ENCODE data around the gene HOXC12.

Gene HOXC12

DNA sequence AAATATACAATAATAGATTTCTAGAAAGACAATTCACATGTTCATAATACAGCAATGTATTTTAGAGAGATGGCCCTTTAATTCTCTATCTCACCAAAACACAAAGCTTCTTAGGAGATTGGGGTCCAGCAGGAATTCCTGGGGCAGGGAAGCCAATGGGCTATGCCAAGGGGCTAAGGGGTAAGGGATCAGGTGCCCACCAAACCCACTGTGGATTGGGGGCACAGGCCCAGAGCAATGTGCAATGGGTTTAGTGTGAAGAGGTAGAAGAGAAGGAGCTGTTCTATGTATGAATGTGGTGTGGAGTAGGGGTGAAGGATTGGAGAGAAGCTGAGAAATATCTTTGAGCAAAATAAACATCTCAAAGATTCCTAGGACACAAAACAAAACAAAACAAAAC lies 13.5 kb upstream of the HOXC12 start:
- DNase-seq (ENCODE audit: low spot score), result no peak

DNA sequence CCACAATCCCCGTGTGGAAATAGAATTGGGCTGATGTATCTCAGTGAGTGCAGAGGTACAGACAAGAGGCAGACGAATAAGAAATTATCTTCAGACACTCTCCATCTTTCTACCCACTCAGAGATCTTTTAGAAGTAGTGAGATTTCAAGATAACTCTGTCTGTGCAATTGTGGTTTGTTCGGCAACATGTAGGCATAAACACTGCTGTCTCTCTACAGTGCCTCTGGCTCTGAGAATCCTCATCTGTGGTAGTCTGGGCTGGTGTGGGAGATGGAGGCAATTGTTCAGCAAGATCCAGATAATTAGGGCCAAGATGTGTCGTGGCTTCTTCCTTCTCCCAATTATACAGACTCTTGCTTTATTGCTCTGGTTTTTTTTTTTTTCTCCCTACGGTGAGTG lies 13.0 kb upstream of the HOXC12 start:
- DNase-seq (ENCODE audit: low spot score), result no peak

DNA sequence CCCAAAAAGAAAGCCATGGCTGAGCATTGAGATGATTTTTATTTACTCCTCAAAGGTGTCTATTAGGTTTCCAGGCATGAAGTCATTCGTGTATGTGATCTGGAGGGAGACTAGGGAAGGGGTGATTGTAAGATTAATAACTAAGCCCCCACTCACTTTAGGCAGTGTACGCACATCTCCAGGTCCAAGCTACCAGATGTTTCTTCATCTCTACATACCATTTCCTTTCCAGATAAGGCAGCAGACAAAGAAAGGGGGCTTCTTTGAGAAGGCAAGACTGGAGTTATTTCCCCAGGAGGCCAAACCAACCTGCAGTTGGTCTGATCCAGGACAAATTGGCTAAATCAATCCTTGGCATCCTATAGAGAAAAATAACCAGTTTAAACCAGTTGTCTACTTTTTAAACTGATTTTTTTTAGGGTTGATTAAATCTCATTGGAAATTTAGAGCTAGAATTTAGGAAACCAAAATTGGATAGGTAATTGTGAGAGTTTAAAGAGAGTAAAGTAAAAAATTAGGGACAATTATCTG lies 12.2 kb upstream of the HOXC12 start:
- no peak for DNase-seq (ENCODE audit: low spot score)

DNA sequence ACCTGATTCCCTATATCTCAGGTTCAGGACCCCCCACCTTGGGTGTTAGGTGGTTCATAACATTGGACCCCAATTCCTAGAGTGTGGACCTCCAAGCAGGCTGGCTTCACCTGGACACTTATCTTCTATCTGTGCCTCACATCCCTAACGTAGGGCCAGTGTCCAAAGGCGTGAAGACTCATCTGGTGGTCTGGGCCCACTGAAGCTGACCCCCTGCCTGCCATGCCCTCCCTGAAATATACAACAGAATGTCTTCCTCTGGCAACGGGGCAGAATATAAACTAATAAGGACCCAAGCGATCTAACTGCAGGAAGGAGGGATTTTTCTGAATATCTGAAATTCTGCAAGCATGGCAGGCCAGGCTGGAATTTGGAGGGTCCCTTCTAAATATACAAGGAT lies 10.5 kb upstream of the HOXC12 start:
- no peak for DNase-seq (ENCODE audit: low spot score)

DNA sequence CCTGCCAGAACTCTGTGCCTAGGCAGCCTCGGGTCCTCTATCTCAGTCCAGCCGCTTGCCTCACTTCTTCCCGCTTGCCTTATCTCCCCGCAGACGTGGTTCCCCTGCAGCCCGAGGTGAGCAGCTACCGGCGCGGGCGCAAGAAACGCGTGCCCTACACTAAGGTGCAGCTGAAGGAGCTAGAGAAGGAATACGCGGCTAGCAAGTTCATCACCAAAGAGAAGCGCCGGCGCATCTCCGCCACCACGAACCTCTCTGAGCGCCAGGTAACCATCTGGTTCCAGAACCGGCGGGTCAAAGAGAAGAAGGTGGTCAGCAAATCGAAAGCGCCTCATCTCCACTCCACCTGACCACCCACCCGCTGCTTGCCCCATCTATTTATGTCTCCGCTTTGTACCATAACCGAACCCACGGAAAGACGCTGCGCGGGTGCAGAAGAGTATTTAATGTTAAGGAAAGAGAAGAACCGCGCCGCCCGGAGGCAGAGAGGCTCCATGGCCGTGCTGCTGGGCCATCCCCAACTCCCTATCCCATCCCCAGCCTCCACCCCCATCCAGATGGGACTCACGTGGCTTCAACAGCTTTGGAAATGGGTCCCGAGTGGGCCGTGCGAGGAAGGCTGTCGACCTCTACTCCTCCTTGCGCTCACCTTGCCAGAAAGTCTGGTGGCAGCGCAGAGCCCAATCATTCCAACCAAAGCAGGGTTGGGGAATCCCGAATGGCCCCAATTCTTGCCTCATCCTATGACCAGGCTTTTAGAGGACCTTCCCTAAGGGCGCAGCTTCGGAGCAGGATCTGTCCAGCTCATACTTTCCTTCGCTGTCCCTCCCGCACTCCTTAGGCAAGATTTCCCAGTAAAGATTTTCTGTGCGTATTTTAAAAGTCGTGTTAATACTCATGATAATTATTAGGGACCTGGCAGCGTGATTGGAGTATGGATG lies 9.5 kb upstream of the HOXC12 start:
- DNase-seq (ENCODE audit: low spot score), result no peak

DNA sequence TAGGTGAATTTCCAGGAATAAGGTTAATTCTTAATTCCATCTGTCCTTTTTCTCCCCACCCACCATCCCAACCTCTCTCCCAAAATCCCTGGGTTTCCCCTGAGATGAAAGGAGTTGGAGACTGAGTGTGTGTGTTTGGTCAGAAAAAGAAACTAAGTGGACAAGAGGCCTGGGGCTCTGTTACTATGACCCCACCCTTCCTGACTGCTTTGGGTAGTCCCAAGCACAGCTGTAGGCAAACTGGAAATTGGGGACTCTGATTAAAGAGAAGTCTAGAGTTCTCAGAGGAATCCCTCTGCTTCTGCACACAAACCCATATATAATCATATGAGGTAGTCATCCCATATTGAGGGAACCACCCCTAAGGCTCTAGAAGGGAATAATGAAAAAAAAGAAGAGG lies 7.0 kb upstream of the HOXC12 start:
- no peak for DNase-seq (ENCODE audit: low spot score)

DNA sequence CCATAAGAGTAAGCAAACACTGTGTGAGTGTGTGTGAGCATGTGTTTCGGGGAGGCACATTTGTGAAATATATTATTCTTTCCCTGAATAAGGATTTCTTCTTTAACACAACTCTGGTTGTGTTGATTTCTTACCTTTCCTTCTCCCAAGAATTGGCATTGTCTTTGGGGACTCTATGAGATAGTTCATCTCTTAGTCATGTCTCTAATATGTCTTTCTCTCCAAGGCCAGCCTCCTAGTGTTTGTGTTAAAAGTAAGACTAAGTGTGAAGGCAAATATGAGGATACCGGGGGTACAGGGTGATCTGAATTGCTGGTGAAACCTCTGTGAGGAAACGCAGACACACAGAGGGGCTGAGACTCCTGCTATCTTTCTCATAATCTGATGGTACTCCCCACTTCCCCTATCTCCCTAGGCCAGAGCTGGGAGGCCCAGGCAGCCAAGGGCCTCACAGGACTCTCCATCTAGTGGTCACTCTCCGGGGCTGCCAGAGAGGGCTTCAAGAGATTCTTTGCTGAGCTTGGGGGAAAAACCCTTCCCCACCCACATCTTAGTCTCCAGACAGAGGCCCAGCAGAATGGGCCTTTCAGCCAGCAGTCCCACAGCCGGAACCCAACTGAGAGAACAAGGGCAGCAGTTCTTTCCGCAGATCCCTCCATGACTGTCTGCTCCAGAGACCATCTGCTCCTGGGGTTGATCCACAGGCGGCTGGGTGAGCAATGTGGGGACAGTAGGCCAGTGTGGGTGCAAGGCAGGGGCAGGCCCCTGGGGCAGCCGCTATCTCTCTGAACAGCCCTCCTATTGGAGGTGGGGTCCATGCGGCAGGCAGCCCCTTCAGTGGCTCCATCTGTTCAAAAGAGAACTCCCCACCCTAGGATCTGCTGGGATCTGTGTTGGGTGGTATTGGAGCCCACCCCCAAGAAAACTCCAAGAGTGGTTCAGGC lies 5.8 kb upstream of the HOXC12 start:
- DNase-seq (ENCODE audit: low spot score), result no peak

DNA sequence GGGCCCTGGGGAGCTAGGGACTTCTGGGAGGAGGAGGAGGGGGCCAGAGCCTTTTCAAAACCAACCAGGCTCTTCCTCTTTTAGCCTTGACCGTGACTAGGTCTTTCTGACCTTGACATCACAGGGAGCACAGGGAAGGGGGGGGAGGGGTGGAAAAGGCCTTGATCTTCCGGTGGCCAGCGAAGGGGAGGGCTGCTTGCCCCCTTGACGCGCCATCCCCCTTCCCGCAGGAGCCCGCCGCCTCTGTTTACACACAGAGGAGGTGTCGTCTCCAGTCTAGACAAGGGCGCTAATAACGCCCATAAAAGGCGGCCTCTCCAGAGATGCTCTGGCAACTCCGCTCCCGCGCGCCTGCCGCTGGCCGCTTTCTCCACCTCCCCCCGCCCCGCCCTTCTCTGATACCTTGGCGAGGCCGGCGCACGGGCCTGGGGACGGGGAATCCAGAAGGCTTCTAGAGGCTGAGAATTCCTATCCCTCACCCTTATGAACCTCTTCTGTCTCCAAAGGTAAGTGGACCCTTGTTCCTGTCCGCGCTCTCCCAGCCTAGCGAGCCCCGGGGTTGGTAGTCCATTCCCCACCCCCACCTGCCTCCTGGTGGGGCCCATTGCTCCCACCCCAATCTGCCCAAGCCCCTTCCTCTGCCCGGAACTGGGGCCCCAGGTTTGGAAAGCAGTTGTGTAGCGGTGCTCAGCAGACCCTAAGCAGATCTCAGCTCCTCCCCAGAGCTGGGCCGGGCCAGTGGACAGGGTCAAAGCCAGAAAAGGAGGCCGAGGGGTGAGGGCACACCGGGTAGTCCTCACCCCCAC lies 4.9 kb upstream of the HOXC12 start:
- no peak for DNase-seq (ENCODE audit: low spot score)

DNA sequence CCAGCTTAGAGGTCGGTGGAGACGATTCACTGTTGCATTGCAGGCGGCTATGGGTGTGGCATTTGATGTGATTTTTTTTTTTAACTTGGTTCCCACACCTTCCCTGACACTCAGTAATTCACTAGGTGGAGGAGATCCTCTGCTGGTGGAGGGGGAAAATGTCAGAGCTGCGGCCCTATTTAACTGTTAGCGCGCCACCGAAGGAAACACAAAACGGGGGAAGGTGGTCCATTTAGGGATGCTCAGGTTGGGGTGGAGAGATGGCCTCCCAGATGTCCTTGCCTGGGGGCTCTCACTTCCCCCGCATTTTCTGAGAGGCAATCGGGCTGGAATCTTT lies 4.3 kb upstream of the HOXC12 start:
- no peak for DNase-seq (ENCODE audit: low spot score)

DNA sequence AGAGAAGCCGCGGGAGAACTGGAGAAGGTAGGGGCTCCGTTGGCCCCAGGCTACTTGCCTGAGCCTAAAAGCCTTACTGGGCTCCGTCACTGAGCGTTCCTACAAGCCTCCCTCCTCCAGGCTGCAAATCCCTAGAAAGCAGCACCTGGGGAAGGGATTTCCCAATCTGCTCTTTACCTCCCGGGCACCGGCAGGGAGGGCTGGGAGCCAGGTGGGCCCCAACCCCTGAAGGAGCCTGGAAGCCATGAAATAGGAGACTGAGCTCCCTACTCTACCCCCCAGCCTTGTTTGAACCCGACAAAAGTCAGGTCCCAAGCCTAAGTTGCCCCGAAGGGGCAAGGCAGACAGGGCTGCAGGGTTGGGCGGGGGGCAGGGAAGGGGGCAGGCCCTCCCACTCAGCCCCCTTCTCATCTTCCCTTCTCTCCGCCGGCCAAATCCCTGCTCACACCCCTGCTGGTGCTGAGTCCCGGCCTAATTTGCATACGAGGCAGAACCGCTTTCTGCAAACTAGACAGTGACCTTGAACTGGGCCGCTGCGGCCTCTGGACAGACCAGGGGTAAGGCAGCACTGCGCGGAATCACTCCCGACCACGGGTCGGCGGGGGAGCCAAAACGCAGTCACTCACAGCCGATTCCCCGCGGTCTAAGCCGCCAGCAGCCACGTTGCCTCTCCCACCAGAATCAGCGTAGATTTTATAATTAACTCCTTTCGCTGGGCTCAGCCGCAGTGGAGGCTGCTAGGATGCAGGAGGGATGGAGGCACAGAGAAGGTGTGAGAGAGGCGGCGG lies 3.7 kb upstream of the HOXC12 start:
- DNase-seq (ENCODE audit: low spot score), result no peak

DNA sequence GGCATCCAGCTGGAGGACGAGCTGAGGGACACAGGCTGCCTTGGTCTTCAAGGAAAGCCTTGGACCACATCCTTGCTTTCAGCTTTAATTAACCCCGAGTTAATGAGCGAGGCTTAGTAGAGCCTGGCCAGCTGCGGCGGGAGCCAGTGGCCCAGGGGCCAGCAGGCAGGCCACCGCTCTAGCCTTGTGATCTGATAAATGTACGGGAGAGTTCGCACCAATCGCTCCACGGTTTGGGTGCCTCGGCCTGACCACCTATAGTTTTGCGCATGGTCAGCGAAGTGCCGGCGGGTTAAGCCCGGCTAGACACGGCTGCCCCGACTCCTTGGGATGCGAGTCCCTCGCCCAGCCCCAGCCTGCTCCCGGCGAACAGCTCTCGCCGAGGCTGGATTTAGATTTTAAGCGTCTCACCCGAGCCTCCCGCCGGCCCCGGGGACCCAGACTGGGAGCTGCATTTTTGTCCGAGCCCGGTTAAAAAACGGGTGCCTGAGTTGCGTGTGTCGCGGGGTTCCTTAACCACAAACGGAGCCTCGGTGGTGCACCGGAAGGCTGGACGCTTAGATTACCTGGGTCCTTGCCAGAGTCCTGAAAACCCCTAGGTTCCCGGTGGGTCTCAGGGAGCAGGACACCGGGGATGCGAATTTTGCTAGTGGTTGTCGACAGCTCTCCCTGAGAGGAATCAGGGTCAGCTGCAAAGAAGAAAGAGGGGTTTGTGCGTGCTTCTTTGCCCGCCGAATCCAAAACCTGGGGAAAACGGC lies 2.9 kb upstream of the HOXC12 start:
- no peak for DNase-seq (ENCODE audit: low spot score)

DNA sequence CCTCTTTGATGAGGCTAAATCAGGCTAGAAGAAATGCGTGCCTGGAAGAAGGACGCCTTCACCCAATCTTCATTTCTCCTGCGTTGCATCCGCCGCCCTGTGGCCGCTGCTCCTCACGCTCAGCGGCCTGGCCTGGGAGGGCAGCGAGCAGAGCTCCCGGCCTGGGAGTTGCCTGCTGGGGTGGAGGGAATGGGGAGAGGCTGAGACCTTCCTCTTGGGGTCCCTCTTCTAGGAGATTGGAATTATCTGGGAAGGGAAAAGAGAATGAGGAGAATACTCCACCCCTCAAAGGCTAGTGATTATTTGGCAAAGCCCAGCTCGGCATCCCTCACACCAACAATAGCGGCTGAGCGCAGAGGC lies 2.4 kb upstream of the HOXC12 start:
- DNase-seq (ENCODE audit: low spot score), result no peak

DNA sequence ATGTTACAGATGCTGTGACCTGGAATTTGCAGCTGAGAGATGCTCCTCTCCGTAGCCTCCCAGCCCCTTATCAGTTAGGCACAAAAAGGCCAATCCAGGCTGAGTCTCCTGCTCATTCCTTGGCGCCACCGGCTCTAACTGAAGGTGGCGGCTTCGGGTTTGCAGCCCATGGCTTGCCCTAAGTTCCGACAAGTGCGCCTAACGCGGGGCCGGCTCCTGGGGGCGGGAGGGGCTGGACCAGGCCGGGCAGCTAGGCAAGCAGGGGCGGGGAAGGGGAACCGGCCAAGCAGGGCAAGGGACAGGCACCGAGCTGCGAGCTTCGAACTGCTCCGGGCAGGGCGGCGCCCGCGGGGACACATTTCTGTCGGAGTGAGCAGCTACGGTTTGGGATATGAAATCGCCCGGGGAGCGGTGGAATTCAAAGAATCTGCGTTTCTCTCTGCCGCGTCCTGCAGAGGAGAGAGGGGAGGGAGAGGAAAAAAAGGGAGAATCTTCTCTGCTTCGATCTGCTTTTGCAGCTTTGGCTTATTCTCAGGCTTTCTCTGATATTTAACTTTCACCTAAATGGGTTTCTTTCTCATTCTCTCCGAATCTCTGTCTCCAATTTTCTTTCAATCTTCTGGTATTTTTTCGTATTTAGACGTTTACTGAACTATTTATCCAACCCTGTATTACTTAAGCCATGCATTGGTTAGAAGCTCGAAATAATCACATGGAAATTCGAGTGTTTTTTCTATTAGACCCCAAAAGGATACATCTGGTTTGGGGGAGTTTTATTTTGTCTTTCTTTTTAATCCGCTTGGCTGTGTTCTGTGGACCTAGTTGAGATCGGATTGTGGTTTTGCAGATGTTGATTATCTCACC lies 1.6 kb upstream of the HOXC12 start:
- no peak for DNase-seq (ENCODE audit: low spot score)

DNA sequence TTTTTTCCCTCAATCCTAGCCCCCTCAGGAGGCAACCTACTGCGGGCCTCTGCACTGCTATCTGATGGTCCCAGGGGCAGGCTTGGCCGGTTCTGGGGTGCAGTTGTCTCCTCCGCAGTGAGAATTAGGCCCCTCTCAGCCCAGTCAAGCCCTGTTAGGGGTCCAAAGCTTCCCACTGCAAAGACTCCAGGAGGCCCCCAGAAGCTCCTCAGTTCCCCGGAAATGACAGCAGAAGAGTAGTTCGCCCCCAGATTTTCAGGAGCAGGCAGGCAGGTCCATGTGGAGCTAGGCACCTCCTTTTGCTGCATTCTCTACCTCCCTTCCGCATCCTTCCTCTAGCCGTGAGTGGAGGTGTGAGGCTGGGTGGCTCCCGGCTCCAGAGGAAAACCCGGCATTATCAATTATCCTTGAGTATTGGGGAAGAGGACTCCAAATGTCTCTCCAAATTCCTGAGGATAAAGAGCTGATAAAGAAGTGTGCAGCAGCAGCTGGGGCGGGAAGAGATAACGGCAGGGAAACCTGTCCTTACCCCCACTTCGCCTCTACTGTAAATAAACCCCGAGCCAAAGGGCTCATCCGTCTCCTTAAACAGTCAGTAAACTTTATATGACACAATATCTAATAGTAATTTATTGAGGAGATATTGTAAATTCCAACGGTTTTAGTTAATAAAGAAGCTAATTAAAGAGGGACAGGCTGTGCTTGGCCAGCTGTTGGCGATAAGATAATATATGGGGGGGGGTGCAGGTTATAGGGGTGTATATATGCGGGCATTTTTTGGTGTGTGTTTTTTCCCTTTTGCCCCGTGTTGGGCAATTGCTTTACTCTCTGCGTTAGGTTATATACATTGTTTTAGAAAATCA lies 641 bp upstream of the HOXC12 start:
- DNase-seq (ENCODE audit: low spot score), result no peak

DNA sequence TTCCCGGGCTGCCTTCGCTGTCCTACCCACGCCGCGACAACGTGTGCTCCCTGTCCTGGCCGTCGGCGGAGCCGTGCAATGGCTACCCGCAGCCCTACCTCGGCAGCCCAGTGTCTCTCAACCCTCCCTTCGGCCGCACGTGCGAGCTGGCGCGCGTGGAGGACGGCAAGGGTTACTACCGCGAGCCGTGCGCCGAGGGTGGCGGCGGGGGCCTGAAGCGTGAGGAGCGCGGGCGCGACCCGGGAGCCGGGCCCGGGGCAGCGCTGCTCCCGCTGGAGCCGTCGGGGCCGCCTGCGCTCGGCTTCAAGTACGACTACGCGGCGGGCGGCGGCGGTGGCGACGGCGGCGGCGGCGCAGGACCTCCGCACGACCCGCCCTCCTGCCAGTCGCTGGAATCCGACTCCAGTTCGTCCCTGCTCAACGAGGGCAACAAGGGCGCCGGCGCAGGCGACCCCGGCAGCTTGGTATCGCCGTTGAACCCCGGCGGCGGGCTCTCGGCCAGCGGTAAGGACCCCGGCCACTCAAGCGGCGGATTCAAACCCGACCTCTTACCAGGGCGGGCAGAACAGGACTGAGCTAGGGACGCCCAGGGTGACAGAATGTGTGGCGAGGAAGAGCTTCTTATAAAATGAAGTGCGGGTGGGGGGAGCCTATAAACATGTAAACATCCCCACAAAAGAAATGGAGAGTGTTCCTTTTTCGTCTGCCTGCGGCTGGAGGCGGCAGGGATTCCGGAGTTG lies 503 bp downstream of the HOXC12 start:
- DNase-seq (ENCODE audit: low spot score), result no peak

DNA sequence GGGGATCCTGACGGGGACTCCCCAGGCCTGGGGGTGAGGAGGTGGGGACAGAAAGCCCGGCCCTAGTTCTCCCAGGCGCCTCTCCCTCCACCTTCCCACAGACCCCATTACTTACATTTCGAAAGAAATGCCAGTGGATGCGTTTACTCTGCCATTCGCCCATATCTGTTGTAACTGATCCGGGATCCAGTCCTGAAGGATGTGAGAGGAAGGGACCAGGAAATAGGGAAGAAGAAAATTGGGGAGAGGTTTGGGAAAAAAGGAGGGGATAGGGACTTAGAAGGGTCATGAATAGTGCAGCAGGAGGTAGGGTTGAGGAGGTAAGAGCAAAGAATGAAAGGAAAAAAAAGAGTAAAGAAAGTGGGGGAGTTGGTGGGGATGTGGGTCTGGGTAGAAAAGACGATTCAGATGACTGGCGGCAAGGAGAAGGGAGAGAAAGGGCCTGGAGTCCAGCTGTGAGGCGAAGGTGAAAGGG lies 1.1 kb downstream of the HOXC12 start:
- DNase-seq (ENCODE audit: low spot score), result no peak

DNA sequence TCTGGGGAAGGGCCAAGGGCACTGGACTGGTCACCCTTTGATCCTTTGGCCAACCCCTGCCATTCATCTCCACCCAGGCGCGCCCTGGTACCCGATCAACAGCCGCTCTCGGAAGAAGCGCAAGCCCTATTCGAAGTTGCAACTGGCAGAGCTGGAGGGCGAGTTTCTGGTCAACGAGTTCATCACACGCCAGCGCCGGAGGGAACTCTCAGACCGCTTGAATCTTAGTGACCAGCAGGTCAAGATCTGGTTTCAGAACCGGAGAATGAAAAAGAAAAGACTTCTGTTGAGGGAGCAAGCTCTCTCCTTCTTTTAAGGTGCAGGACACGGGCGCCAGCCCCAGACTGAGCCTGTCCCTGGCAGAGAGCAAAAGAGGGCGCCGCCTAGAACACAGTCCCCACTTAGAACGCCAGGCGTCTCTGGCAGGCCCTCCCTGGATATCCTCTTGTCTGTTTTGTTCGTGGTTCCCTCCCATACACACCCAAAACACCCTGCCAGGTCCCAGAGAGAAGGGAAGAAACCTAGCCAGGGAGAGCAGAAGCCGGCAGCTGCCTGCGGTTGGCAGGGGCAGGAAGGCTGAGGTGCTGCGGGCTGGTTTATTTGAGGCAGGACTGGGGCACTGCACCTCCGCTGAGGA lies 1.7 kb downstream of the HOXC12 start:
- DNase-seq (ENCODE audit: low spot score), result no peak
